NCI-H1417 treated with DMSO at 0.1 percent for 48 hours (cell line): ENCODE data around the gene ESRP2.

Source experiments
- DNase-seq: peaks from one replicate; lab custom pipeline; 2025; lab: John Stamatoyannopoulos, UW

ESRP2 gene

DNA sequence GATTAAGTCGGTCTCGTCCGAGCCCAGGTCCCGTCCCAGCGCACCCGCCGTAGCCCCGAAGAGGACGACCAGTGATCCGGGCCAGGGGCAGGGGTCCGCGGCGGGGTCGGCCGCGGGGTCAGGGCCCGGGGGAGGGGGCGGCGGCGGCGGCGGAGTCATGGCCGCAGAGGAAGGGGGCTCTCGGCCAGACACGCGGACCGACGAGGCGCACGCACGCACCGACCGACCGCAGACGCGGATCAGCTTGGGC, at the start of gene ESRP2:
TSS of gene ESRP2 (minus strand) at position 241 of the 250 bp plus-strand sequence. CDS start at position 159, 82 bp downstream.
- DNase-seq: no peak

- no peak for DNase-seq
These were observed 49.8 kb upstream of the ESRP2 start for GRCh38 chr16:68285683-68286082.

DNA sequence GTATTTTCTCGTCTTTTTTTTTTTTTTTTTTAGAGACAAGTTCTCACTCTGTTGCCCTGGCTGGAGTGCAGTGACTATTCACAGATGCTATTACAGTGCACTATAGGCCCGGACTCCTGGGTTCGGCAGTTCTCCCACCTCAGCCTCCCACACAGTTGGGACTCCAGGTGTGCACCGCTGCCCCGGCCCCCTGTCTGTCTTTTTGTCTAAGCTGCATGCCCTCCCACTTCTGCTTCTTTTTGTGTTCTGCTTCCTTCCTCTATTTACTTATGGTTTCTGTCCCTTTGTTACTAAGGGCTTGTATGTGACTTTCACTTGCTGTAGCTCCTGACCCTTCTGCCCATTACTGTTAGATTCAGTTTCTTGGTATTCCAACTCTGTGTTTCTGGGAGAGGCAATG, 48.9 kb upstream of the ESRP2 start:
- no peak for DNase-seq

GRCh38 chr16:68283801-68284598, 48.1 kb upstream of the ESRP2 start:
- no peak for DNase-seq

- DNase-seq: no peak
These were observed 47.4 kb upstream of the ESRP2 start for GRCh38 chr16:68283346-68283745.

- DNase-seq: no peak
These were observed 46.1 kb upstream of the ESRP2 start for GRCh38 chr16:68282064-68282452.

DNA sequence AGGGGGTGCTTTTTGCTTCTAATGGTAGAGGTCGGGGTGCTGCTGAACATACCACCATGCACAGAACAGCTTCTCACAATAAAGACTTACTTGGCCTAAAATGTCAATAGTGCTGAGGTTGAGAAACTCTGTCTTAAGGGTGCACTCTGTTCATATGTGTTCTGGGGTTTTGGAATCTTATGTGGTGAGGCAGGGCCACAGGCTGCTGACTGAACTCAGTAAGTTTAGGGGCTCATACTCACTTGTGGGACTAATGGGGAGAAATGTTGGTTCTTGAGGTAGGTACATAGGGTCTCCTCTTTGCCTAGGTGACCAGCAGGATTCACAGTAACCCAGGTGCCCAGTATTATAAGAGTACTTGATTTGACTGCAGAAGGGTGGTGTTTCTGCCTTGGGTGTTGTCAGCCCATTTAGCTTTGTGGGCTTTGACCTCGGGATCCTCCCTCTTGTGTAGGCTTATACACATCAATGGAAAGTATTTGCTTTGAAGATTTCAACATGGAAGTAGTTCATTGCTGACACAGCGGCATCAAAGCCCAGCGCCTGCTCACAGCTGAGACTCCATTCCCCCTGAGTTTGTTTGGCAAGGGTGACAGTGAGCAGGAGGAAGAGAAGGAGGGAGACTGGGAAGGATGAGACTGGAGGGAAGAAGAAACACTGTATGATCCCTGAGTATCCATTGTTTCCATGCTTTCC, 45.6 kb upstream of the ESRP2 start:
- no peak for DNase-seq

DNA sequence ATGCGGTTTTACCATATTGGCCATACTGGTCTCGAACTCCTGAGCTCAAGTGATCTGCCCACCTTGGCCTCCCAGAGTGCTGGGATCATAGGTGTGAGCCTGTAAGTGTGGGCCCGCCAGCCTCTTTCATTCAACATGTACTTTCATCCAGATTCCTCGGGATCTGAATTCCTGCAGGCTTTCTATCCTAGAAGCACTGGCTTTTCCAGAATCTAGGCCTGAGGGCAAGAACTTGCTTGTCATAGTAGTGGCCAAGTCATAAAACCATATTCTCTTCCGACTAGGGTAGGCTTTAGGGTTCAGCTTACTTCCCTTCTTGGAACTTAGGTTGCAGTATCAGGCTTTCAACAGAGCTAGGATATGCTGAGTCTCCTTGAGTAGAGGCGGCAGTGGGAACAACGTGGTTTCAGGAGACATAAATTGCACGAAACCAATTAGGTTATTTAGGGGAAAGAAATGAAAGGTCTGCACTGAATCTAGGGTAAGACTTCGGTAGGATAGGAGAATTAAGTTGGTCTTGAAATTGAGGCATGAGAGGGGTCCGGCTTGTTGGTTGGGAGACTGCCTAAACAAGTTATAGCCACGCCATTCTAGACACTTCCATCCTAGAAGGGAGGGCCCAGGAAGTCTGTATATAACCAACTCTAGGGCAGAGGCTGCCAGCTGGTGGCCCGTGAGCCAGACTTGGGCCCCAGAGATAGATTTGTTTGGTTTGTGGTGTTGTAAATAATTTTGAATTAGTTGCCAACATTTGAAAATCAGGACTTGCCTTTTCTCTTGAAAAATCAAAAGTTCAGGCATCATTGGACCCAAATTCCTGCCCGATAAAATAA, 44.0 kb upstream of the ESRP2 start:
- no peak for DNase-seq

DNA sequence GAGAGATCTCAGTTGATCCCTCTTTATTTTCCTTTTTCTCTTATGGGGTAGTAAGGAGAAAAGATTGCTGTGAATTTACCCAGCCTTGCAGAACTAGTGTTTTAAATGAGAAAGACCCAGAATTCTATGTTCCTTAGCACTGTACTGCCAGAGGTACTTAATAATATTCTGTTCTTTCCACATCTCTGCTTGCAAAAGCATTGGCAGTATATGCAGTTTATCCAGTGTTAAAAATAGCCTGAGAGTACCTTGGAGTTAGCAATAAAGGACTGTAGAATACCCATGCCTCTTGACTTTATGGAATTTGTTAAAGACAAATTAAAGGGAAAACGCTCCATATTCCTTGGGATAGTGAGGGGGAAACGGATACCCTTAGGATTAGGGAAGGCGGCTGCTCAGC, 40.3 kb upstream of the ESRP2 start:
- no peak for DNase-seq

DNA sequence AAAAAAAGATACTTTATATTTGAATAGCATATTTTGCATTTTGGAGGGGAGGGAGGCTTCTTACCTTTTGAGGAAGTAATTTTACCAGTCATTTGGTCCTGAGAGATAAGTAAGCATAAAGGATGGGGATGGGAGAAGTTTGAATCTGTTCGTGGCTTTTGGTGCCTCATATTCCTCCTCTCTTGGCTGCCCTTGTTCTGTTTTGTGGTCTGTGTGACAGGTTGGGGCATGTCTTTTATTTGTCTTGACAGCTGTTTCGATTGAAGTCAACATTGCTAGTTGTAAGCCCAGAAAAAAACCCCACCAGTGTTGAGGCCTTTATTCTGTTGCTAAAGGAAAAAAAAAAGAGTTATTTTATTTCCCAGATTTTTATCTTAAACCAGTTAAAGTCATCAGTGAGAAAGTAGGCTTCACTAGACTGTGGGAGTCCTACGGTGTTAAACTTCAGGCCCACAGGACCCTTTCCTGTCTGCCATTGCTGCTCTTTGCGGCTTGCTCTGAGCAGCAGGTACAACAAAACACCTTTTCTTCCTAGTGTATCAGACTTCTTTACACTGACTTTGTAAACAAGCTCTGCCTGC, 39.8 kb upstream of the ESRP2 start:
- DNase-seq: peak; percentile 27

DNA sequence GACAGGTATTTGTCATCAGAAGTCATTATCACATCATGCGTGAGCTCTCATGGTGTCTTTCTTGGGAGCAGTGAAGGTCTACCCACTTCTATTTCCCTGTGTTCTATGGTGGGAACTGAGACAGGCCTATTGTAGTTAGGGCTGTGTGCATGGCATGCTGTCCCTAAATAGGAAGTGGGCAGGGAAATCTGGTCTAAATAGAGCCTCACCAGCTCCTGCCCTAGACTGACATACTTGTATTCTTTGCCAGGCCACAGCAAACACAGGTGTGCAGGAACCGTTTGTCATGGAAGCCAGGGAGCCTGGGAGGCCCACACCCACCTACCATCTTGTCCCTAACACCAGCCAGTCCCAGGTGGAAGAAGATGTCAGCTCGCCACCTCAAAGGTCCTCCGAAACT, 38.5 kb upstream of the ESRP2 start:
- no peak for DNase-seq

DNA sequence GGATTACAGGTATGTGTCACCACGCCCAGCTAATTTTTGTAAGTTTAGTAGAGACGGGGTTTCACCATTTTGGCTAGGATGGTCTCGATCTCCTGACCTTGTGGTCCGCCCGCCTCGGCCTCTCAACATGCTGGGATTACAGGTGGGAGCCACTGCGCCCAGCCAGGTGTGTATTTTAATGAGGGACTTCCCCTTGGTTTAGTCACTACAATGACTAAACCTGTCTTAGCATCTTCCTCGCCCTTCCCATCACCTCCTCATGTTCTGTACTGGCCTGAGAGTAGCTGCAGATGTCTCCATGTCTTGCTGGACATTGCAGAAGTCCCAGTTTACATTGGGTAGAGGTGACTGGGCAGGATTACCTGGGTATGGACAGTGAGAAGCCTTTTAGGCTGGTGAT, 38.0 kb upstream of the ESRP2 start:
- DNase-seq: no peak

- no peak for DNase-seq
These were observed 37.5 kb upstream of the ESRP2 start for GRCh38 chr16:68273459-68273858.

DNA sequence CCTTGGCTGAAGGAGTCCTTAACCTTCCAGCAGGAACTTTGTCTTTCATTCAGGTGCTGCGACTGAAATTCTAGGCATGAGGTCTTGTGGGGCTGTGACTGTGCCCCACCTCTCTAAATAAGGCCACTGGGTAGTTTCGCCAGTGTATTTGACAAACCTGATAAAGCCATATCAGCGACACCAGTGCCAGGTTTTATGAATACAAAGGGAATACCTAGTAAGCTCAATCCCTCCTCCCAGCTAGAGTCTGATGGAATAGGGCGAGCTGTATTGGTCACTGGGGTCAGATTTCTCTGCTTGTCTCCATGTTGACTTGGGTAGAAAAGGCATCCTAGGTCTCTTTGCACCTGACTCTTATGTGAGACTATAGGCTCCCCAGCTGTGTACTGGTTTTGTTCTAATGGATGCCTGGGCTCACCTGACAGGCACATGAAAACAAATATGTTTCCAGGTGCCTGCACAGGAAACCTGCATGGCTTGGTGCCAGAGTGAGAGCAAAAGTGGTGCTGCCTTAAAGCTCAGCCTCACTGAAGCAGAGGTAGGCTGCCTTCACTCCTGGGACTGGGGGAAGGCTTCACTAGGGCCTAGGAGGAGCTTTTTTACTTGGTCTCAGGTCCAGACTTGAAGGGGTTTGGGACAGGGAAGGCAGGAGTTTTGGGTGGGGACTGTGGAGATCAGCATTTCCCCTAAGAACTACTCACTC, 36.7 kb upstream of the ESRP2 start:
- DNase-seq: no peak

- DNase-seq: no peak
These were observed 34.4 kb upstream of the ESRP2 start for GRCh38 chr16:68270353-68270752.

GRCh38 chr16:68269793-68270192, 33.9 kb upstream of the ESRP2 start:
- DNase-seq: no peak

GRCh38 chr16:68267612-68268405, 31.9 kb upstream of the ESRP2 start:
- DNase-seq: no peak

DNA sequence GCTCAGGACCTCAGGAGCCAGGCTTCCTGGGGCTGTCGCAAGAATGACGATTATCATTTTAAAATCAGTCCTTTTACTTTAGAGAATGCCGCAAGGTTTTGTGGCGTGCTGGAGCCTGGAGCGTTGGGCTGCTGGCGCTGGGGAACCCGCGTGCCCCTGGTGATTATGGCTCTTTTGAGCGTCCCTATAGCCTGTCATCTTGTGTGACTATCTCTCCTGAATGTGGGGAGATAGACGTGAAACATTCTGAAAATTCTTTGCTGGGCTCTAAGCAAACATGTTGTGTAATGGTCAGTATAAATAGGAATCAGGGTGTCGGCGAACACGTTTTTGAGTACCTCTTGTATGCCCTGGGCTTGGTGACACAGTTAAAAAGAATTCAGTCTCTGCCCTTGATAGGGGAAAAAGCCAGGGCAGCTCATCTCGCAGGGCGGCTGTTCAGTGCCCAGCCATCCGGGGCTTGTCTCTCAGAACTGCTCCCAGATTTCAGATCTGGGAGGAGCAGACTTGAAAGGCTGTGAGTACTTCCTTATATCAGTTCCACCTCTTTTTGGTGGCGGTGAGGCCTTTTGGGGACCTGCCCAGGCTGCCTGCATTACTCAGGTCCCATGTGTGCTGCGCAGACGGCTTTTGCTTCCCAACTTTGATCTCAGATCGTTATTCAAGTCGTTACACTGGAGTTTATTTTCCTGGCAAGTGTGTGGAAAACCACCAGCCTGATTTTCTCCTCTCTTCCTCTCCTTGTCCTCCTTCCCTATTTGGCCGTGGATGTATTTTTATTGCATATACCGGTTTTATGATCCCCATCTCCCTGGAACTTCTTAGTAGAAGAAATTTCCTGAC, 29.4 kb upstream of the ESRP2 start:
- no peak for DNase-seq

- DNase-seq: no peak
These were observed 28.5 kb upstream of the ESRP2 start, which contains the start of gene SLC7A6 for GRCh38 chr16:68264128-68265077. TSS of gene SLC7A6 (plus strand) at chr16:68264526. CDS start at chr16:68274727, 10,201 bp downstream.
